GM12878 (cell line): Measurements from ENCODE around the gene SYCP3. TPM values are rescaled to one million over a fixed set of nuclear protein-coding genes. Genes with fewer than 3 reads are reported as not detected.

ENCODE experiments used
- ATAC-seq: fragments of 200-7000 bp; cut with Tn5 transposase; 3 replicates; pipeline ENCODE4 v1.9.1; 2020; ENCODE audit warnings: mild to moderate bottlenecking, moderate library complexity
- BruUV-seq: library from RNA; stranded (reverse); fragments of 400-500 nt; replicated peaks from 2 replicates; lab custom pipeline; 2021; lab: Mats Ljungman, UMichigan
- CTCF ChIA-PET: fragments of 300-600 bp; sonication (Branson Sonifier 250); formaldehyde crosslinking; extraction: SDS; loops from one replicate; lab custom pipeline; 2021; ENCODE audit warnings: inconsistent platforms; lab: Yijun Ruan, JAX
- POLR2A ChIA-PET: fragments of 350-600 bp; formaldehyde crosslinking; extraction: SDS; loops from one replicate; lab custom pipeline; 2021; ENCODE audit warnings: inconsistent platforms; lab: Charles Lee
- RAD21 ChIA-PET: fragments of 300-600 bp; sonication (Branson Sonifier 250); formaldehyde crosslinking; loops from one replicate; lab custom pipeline; 2023; ENCODE audit warnings: antibody characterized with exemption; ENCODE audit not compliant: unreplicated experiment; lab: Charles Lee
- SMC1A ChIA-PET: fragments of 300-600 bp; sonication (Branson Sonifier 250); formaldehyde crosslinking; loops from one replicate; lab custom pipeline; 2023; ENCODE audit not compliant: unreplicated experiment, uncharacterized antibody; lab: Charles Lee
- DNase-seq: peaks from one replicate; pipeline ENCODE4 v3.0.0-alpha.2; 2011; ENCODE audit warnings: low read depth, low spot score
- FAIRE-seq: peaks from 3 replicates; lab custom pipeline; 2011; peaks lifted over from hg19 to GRCh38; lab: Jason Lieb, UNC
- H2AFZ ChIP-seq: 2 replicates; pipeline ENCODE4 v1.6.0; 2011; ENCODE audit warnings: low read depth, low read length, control low read depth; ENCODE audit not compliant: control insufficient read depth
- H3K27ac ChIP-seq: 2 replicates; pipeline ENCODE4 v1.5.1; 2011; ENCODE audit warnings: control low read depth; ENCODE audit not compliant: control insufficient read depth, insufficient read depth
- H3K27me3 ChIP-seq, 2 experiments: replicated peaks in 1 of 2; 2 replicates each; pipeline versions ENCODE4 v1.6.0 to v1.6.1; 2011; ENCODE audit warnings: low read length in 1 of 2; ENCODE audit not compliant: control insufficient read depth in 2 of 2, insufficient read depth in 2 of 2
- H3K36me3 ChIP-seq, 2 experiments: 2 replicates each; pipeline ENCODE4 v1.5.1; 2011; ENCODE audit warnings: low read length in 1 of 2; ENCODE audit not compliant: control insufficient read depth in 2 of 2, insufficient read depth in 2 of 2
- H3K4me1 ChIP-seq: 2 replicates; pipeline ENCODE4 v1.6.1; 2011; ENCODE audit warnings: mild to moderate bottlenecking, low read length, moderate library complexity, mixed read lengths; ENCODE audit not compliant: control insufficient read depth, insufficient read depth
- H3K4me2 ChIP-seq: 2 replicates; pipeline ENCODE4 v1.6.0; 2011; ENCODE audit warnings: control low read depth; ENCODE audit not compliant: control insufficient read depth, insufficient read depth
- H3K4me3 ChIP-seq: fragments of 200-600 bp; sonication (generic); 2 replicates; pipeline ENCODE4 v1.5.1; 2016
- H3K79me2 ChIP-seq: 2 replicates; pipeline ENCODE4 v1.6.0; 2011; ENCODE audit warnings: low read length; ENCODE audit not compliant: control insufficient read depth, insufficient read depth
- H3K9ac ChIP-seq: 2 replicates; pipeline ENCODE4 v1.8.0; 2011; ENCODE audit warnings: low read length, control low read depth, mixed read lengths; ENCODE audit not compliant: control insufficient read depth, insufficient read depth
- H3K9me3 ChIP-seq: replicated peaks from 3 replicates; pipeline ENCODE4 v1.5.1; 2011; ENCODE audit warnings: mild to moderate bottlenecking, low read length; ENCODE audit not compliant: control insufficient read depth, insufficient read depth
- H4K20me1 ChIP-seq: 2 replicates; pipeline ENCODE4 v1.6.0; 2011; ENCODE audit not compliant: control insufficient read depth, insufficient read depth
- EZH2 ChIP-seq: IDR thresholded peaks from 2 replicates; pipeline ENCODE4 v1.6.1; 2012; ENCODE audit warnings: low read depth, mild to moderate bottlenecking, control low read depth, inconsistent platforms, low read length, borderline replicate concordance; ENCODE audit not compliant: control insufficient read depth
- MYC ChIP-seq: IDR thresholded peaks from 2 replicates; pipeline ENCODE4 v1.6.1; 2011; ENCODE audit warnings: mild to moderate bottlenecking, low read length, moderate library complexity, inconsistent platforms; ENCODE audit not compliant: insufficient read depth, insufficient replicate concordance, insufficient read length, severe bottlenecking
- NR2C1 ChIP-seq: fragments of 450-650 bp; IDR thresholded peaks from 2 replicates; pipeline ENCODE4 v1.6.1; 2017; ENCODE audit warnings: antibody characterized with exemption, mild to moderate bottlenecking, moderate library complexity
- RELA ChIP-seq: fragments of 450-650 bp; IDR thresholded peaks from 2 replicates; pipeline ENCODE4 v1.8.0; 2014; ENCODE audit warnings: borderline replicate concordance; ENCODE audit not compliant: partially characterized antibody
- ZBTB40 ChIP-seq: fragments of 450-650 bp; IDR thresholded peaks from 2 replicates; pipeline ENCODE4 v1.6.1; 2016; ENCODE audit warnings: mild to moderate bottlenecking, moderate library complexity, borderline replicate concordance
- WGBS: methylation state at CpG from one replicate; pipeline ENCODE4 v1.1.6; 2016; ENCODE audit warnings: low lambda C conversion rate; ENCODE audit not compliant: insufficient replicate concordance, insufficient coverage; ENCODE audit errors: missing lambda C conversion rate; 5-methylcytosine and 5-hydroxymethylcytosine counted together
- in situ Hi-C: fragments of 300-500 bp; cut with MboI; formaldehyde crosslinking; loops from 9 replicates; pipeline ENCODE4 v1.14.3; 2018; ENCODE audit warnings: mixed read lengths
- intact Hi-C: fragments of 100-400 bp; cut with micrococcal nuclease; formaldehyde crosslinking; loops from one replicate; pipeline ENCODE4 v1.14.2; 2022; ENCODE audit not compliant: unreplicated experiment
- polyA plus RNA-seq, 11 experiments: library from polyadenylated mRNA; depleted of rRNA in 4 of 11; unstranded in 6 of 11; stranded (reverse) in 5 of 11; fragments of >200 nt; fragmentation: Nextera tagmentation in 4 of 11; fragmentation: Illumina TruSeq in 1 of 11; extraction: Ambion mirVana in 4 of 11; extraction: Trizol in 1 of 11; gene quantifications; 1 replicate in 1 of 11; 2 replicates in 10 of 11; pipeline versions ENCODE4 v1.2.1 to v1.2.3, GENCODE V29; 2011 to 2016; ENCODE audit warnings: inconsistent platforms in 2 of 11, missing spikeins in 2 of 11, low read depth in 1 of 11
- total RNA-seq, 4 experiments: library from RNA; depleted of rRNA in 3 of 4; stranded (reverse); fragments of >200 nt in 3 of 4; fragmentation: Illumina TruSeq in 1 of 4; extraction: Trizol in 1 of 4; gene quantifications; 2 replicates each; pipeline versions ENCODE4 v1.2.1 to v1.2.3, GENCODE V29; 2013 to 2021

SYCP3 gene
- total and polyA plus RNA-seq, 10 of the 15 experiments (the other 5 are each of a cell fraction or from before 2014, with no cell fraction given): 0.08 to 0.58 (median 0.21) TPM

DNA sequence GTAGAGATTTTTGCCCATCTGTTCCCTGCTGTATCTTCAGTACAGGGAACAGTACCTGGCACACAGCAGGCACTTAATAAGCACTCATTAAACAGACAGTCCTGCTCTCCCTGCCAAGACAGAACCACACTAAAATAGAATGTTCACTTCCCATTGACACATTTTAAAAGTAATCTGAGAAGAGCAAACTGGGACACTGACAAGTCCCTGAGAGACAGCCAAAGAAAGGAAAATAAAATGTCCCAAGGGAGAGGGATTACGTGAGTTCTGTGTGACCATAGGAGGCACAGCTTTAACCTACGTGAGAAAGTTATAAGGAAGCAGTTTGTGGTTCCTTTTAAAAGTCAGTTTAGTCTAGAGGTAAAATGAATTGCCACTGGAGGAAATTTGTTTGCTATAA is 43.9 kb upstream of the SYCP3 start:
- Histone ChIP-seq H3K9ac (no peak overlapping the region), H2AFZ (no peak overlapping the region), H3K36me3 (peaks cover 4% of the 10 kb centered on the region in 2 experiments; a peak in 3 of 4 replicates), H3K27me3 (no peaks in the 10 kb centered on the region), H3K79me2 (no peaks in the 10 kb centered on the region), H4K20me1 (no peaks in the 10 kb centered on the region), H3K4me3 (no peak overlapping the region), H3K4me2 (no peak overlapping the region), H3K9me3 (no peaks in the 10 kb centered on the region)
- DNase-seq (no peak), ATAC-seq (no peak), FAIRE-seq (no peak)
- intact Hi-C loops: no loop called here
- ChIA-PET CTCF (interaction anchor here (0.5 to 3.2 kb wide), 6 partner anchors 10 to 982 kb away, joined by 3 to 14 read pairs (median 4); no protein-coding TSS in a partner anchor), RAD21 (interaction anchor here (0.6 to 1.3 kb wide), 3 partner anchors 24 to 55 kb away, joined by 3 read pairs; no protein-coding TSS in a partner anchor), POLR2A (interaction anchor here (0.7 to 1.5 kb wide), 2 partner anchors 14 to 39 kb away, joined by 3 read pairs; no protein-coding TSS in a partner anchor)
- in situ Hi-C loops: no loop called here
- TF ChIP-seq EZH2 (no peak), RELA (no peak), NR2C1 (no peak), ZBTB40 (no peak), MYC (no peak)
- TF ChIP-seq, all 136 proteins: peak for 0
- WGBS: 94% methylated on average over 2 of the region's 2 CpGs
- H3K27ac ChIP-seq: no peak overlapping the region
- SMC1A ChIA-PET: interaction anchor here (0.6 kb wide), 1 partner anchor 44 kb away, joined by 3 read pairs; no protein-coding TSS in a partner anchor
- no TSS peak for BruUV-seq
- no peaks in the 10 kb centered on the region for H3K4me1 ChIP-seq
